SIG-M5 treated with dmso at 0.1 percent for 504 hours (cell line): Measurements from ENCODE around the gene RETREG3.

Experiments
- DNase-seq: peaks from one replicate; lab custom pipeline; 2025; ENCODE audit not compliant: unreplicated experiment; lab: John Stamatoyannopoulos, UW

RETREG3 gene

DNA sequence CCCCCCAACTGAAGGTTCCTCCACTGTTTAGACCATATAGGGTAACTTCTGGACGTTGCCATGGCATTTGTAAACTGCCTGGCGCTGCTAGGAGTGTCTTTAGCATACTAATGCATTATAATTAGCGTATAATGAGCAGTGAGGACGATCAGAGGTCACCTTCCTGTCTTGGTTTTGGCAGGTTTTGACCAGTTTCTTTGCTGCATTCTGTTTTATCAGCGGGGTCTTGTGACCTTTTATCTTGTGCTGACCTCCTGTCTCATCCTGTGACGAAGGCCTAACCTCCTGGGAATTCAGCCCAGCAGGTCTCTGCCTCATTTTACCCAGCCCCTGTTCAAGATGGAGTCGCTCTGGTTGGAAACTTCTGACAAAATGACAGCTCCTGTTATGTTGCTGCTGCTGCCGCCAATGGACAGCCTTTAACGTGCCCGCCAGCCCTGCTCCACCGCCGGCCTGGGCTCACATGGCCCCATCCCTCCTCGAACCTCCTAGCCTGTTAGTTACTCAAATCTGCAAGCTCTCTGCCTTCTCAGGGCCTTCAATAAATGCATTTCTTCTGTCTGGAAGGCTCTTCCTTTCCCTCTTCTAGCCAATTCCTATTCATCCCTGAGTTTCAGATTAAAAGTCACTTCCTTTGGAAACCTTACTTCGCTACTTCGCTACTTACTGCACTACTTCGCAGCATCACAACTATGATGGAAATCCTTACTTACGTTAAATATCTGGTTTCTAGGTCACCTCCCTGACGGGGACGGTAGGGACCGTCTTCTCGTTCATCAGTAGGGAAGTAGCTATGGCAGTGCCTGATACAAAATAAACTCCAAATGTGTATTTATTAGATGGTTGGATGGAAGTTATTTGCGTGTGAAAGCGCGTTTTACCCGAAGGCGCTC, 73.8 kb downstream of the RETREG3 start:
- DNase-seq: peak; percentile 78

DNA sequence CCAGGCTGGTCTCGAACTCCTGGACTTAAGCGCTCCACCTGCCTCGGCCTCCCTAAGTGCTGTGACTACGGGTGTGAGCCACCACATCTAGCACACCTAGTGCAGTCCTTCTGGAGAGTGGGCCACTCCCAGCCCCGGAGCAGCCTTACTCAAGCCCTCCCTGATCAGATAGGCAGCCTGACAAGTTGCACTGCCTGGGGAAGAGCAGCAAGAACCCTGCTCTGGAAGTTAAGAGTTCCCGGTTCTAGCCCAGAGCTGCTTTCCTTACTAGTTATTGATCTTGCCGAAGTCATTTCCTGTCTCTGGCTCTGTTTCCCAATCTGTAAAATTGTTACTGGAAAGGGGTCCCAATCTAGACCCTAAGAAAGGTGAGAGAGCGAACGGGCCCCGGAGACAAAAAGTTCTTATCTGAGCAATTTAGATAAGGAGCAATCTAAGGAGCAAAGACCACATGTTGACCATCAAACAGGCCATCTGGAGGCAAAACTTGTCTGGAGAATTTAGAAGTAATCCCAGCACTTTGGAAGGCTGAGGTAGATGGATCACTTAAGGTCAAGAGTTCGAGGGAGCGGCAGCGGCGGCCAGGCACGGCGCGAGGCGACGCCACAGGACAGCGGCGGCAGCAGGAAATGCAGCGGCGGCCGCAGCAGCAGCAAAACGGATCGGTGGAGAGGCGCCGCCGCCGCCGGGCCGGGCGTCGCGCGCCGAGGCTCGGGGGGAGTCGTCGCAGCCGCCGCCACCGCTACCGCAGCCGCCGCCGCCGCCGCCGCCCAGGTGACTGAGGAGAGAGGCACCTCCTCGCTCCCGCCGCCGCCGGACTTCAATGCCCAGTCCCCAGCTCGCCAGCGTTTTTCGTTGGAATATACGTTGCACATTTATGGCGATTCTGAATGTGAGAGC, 77.5 kb downstream of the RETREG3 start:
- DNase-seq: peak; percentile 32

DNA sequence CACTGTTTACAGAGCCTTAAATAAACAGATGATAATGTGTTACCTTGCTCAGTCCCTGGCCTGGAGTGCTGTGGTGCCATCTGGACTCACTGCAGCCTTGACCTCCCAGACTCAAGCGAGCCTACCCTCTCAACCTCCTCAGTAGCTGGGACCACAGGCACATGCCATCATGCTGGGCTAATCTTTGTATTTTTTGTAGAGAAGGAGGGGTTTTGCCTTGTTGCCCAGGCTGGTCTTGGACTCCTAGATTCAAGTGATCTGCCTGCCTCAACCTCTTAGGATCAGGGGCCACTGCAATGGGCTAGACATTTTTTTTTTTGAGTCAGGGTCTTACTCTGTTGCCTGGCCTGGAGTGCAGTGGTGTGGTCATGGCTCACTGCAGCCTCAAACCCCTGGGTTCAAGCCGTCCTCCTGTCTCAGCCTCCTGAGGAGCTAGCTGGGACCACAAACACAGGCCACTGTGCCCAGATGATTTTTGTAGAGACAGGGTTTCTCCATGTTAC, 78.2 kb downstream of the RETREG3 start:
- DNase-seq: no peak
